Activated naive CD4-positive, alpha-beta T cell treated with anti-CD3 and anti-CD28 coated beads for 36 hours (primary cell): ENCODE data around the gene LRRTM4. TPM values are rescaled to one million over a fixed set of nuclear protein-coding genes. Genes with fewer than 3 reads are reported as not detected.

Experiments
- CTCF ChIA-PET: fragments of 350-600 bp; sonication (Branson Sonifier 250); formaldehyde crosslinking; loops from one replicate; lab custom pipeline; 2021; ENCODE audit warnings: antibody characterized with exemption; lab: Charles Lee
- DNase-seq: peaks from one replicate; pipeline ENCODE4 v3.0.0-alpha.2; 2020
- H3K27ac Mint-ChIP-seq: one replicate; pipeline ENCODE4 v1.8.0; 2021; ENCODE audit warnings: mild to moderate bottlenecking, mixed read lengths
- H3K27me3 Mint-ChIP-seq: one replicate; pipeline ENCODE4 v1.8.0; 2021; ENCODE audit warnings: low read depth, mixed read lengths
- H3K36me3 Mint-ChIP-seq: one replicate; pipeline ENCODE4 v1.8.0; 2021; ENCODE audit warnings: low read depth, mixed read lengths
- H3K4me1 Mint-ChIP-seq: one replicate; pipeline ENCODE4 v1.8.0; 2021; ENCODE audit warnings: low read depth, mixed read lengths
- H3K4me3 Mint-ChIP-seq: one replicate; pipeline ENCODE4 v1.8.0; 2021; ENCODE audit warnings: mild to moderate bottlenecking, moderate library complexity, mixed read lengths
- H3K9me3 Mint-ChIP-seq: one replicate; pipeline ENCODE4 v1.8.0; 2021; ENCODE audit warnings: mixed read lengths
- intact Hi-C: fragments of 100-400 bp; cut with micrococcal nuclease; formaldehyde crosslinking; loops from one replicate; pipeline ENCODE4 v1.15.1; 2023
- total RNA-seq, 2 experiments: library from RNA; stranded (reverse); gene quantifications; one replicate each; pipeline ENCODE4 v1.2.3, GENCODE V29; 2021

LRRTM4 gene
- total RNA-seq, 2 experiments from 2014 or later, result not detected

GRCh38 chr2:77021161-77021560 is 501.0 kb downstream of the LRRTM4 start:
- no peak for DNase-seq
- Mint-ChIP-seq H3K36me3 (no peaks in the 10 kb centered on the region), H3K4me1 (no peaks in the 10 kb centered on the region), H3K4me3 (no peak overlapping the region), H3K27me3 (no peaks in the 10 kb centered on the region), H3K27ac (no peak overlapping the region), H3K9me3 (peaks cover 10% of the 10 kb centered on the region)
- CTCF ChIA-PET, result no interaction called here
- intact Hi-C loops, result no loop called here

- no peak for DNase-seq
- no peaks in the 10 kb centered on the region for H3K4me1 Mint-ChIP-seq
- no peaks in the 10 kb centered on the region for H3K36me3 Mint-ChIP-seq
- H3K27me3 Mint-ChIP-seq, result no peaks in the 10 kb centered on the region
- CTCF ChIA-PET, result no interaction called here
- intact Hi-C loops, result no loop called here
- H3K4me3 Mint-ChIP-seq, result no peak overlapping the region
- peaks cover 5% of the 10 kb centered on the region for H3K9me3 Mint-ChIP-seq
- H3K27ac Mint-ChIP-seq, result no peak overlapping the region
These were observed 504.0 kb downstream of the LRRTM4 start for GRCh38 chr2:77018219-77018618.

GRCh38 chr2:77017355-77017745 is 504.8 kb downstream of the LRRTM4 start:
- intact Hi-C loops, result no loop called here
- Mint-ChIP-seq H3K36me3 (no peaks in the 10 kb centered on the region), H3K27me3 (no peaks in the 10 kb centered on the region), H3K4me3 (no peak overlapping the region), H3K4me1 (no peaks in the 10 kb centered on the region), H3K9me3 (peaks cover 2% of the 10 kb centered on the region), H3K27ac (no peak overlapping the region)
- CTCF ChIA-PET, result no interaction called here
- no peak for DNase-seq

GRCh38 chr2:77016443-77017354 is 505.5 kb downstream of the LRRTM4 start:
- Mint-ChIP-seq H3K9me3 (peaks cover 2% of the 10 kb centered on the region), H3K27ac (no peak overlapping the region), H3K36me3 (no peaks in the 10 kb centered on the region), H3K4me3 (no peak overlapping the region), H3K4me1 (no peaks in the 10 kb centered on the region), H3K27me3 (no peaks in the 10 kb centered on the region)
- intact Hi-C loops, result no loop called here
- no peak for DNase-seq
- CTCF ChIA-PET, result no interaction called here

GRCh38 chr2:77013953-77014352 is 508.2 kb downstream of the LRRTM4 start:
- Mint-ChIP-seq H3K4me3 (no peak overlapping the region), H3K27me3 (no peaks in the 10 kb centered on the region), H3K36me3 (no peaks in the 10 kb centered on the region), H3K4me1 (no peaks in the 10 kb centered on the region), H3K9me3 (peaks cover 4% of the 10 kb centered on the region), H3K27ac (no peak overlapping the region)
- intact Hi-C loops, result no loop called here
- CTCF ChIA-PET, result no interaction called here
- DNase-seq, result no peak

GRCh38 chr2:77013457-77013856 is 508.7 kb downstream of the LRRTM4 start:
- CTCF ChIA-PET, result no interaction called here
- Mint-ChIP-seq H3K4me1 (no peaks in the 10 kb centered on the region), H3K9me3 (peaks cover 4% of the 10 kb centered on the region), H3K4me3 (no peak overlapping the region), H3K27me3 (no peaks in the 10 kb centered on the region), H3K27ac (no peak overlapping the region), H3K36me3 (no peaks in the 10 kb centered on the region)
- intact Hi-C loops, result no loop called here
- DNase-seq, result no peak

- H3K36me3 Mint-ChIP-seq, result no peaks in the 10 kb centered on the region
- H3K27ac Mint-ChIP-seq, result no peak overlapping the region
- H3K9me3 Mint-ChIP-seq, result peaks cover 11% of the 10 kb centered on the region
- no peak for DNase-seq
- CTCF ChIA-PET, result no interaction called here
- H3K27me3 Mint-ChIP-seq, result no peaks in the 10 kb centered on the region
- H3K4me3 Mint-ChIP-seq, result no peak overlapping the region
- intact Hi-C loops, result no loop called here
- no peaks in the 10 kb centered on the region for H3K4me1 Mint-ChIP-seq
These were observed 512.9 kb downstream of the LRRTM4 start for GRCh38 chr2:77009307-77009706.

- CTCF ChIA-PET, result interaction anchor here (0.6 kb wide), 1 partner anchor 845 kb away, joined by 4 read pairs; no protein-coding TSS in a partner anchor
- Mint-ChIP-seq H3K4me1 (no peaks in the 10 kb centered on the region), H3K27me3 (no peaks in the 10 kb centered on the region), H3K4me3 (no peak overlapping the region), H3K27ac (no peak overlapping the region), H3K36me3 (no peaks in the 10 kb centered on the region), H3K9me3 (peaks cover 11% of the 10 kb centered on the region)
- no peak for DNase-seq
- intact Hi-C loops, result no loop called here
These were observed 513.3 kb downstream of the LRRTM4 start for GRCh38 chr2:77008853-77009252.

- Mint-ChIP-seq H3K36me3 (no peaks in the 10 kb centered on the region), H3K27me3 (no peaks in the 10 kb centered on the region), H3K9me3 (peaks cover 11% of the 10 kb centered on the region), H3K4me3 (no peak overlapping the region), H3K27ac (no peak overlapping the region), H3K4me1 (no peaks in the 10 kb centered on the region)
- DNase-seq, result no peak
- intact Hi-C loops, result no loop called here
- CTCF ChIA-PET, result no interaction called here
These were observed 514.5 kb downstream of the LRRTM4 start for GRCh38 chr2:77007686-77008085.

- intact Hi-C loops, result no loop called here
- H3K27ac Mint-ChIP-seq, result no peak overlapping the region
- CTCF ChIA-PET, result no interaction called here
- no peaks in the 10 kb centered on the region for H3K36me3 Mint-ChIP-seq
- H3K4me1 Mint-ChIP-seq, result no peaks in the 10 kb centered on the region
- DNase-seq, result no peak
- no peaks in the 10 kb centered on the region for H3K27me3 Mint-ChIP-seq
- no peak overlapping the region for H3K4me3 Mint-ChIP-seq
- H3K9me3 Mint-ChIP-seq, result peaks cover 11% of the 10 kb centered on the region
These were observed 516.7 kb downstream of the LRRTM4 start for GRCh38 chr2:77005522-77005921.

GRCh38 chr2:77001895-77002294 is 520.3 kb downstream of the LRRTM4 start:
- no peak for DNase-seq
- no peak overlapping the region for H3K4me3 Mint-ChIP-seq
- peaks cover 7% of the 10 kb centered on the region for H3K9me3 Mint-ChIP-seq
- intact Hi-C loops, result no loop called here
- CTCF ChIA-PET, result no interaction called here
- H3K27me3 Mint-ChIP-seq, result no peaks in the 10 kb centered on the region
- H3K36me3 Mint-ChIP-seq, result no peaks in the 10 kb centered on the region
- no peak overlapping the region for H3K27ac Mint-ChIP-seq
- no peaks in the 10 kb centered on the region for H3K4me1 Mint-ChIP-seq

GRCh38 chr2:76998704-76999103 is 523.5 kb downstream of the LRRTM4 start:
- DNase-seq, result no peak
- H3K4me3 Mint-ChIP-seq, result no peak overlapping the region
- CTCF ChIA-PET, result interaction anchor here (0.6 kb wide), 1 partner anchor 12 kb away, joined by 3 read pairs; no protein-coding TSS in a partner anchor
- no peaks in the 10 kb centered on the region for H3K36me3 Mint-ChIP-seq
- no peaks in the 10 kb centered on the region for H3K4me1 Mint-ChIP-seq
- H3K27me3 Mint-ChIP-seq, result no peaks in the 10 kb centered on the region
- intact Hi-C loops, result no loop called here
- H3K9me3 Mint-ChIP-seq, result peaks cover 6% of the 10 kb centered on the region
- H3K27ac Mint-ChIP-seq, result no peak overlapping the region

- DNase-seq, result no peak
- no peak overlapping the region for H3K27ac Mint-ChIP-seq
- no peaks in the 10 kb centered on the region for H3K4me1 Mint-ChIP-seq
- no peaks in the 10 kb centered on the region for H3K27me3 Mint-ChIP-seq
- peaks cover 6% of the 10 kb centered on the region for H3K9me3 Mint-ChIP-seq
- CTCF ChIA-PET, result no interaction called here
- no peaks in the 10 kb centered on the region for H3K36me3 Mint-ChIP-seq
- intact Hi-C loops, result no loop called here
- no peak overlapping the region for H3K4me3 Mint-ChIP-seq
These were observed 524.0 kb downstream of the LRRTM4 start for GRCh38 chr2:76998152-76998551.
